DOHH2 (cell line): Measurements from ENCODE around the gene TTLL8.

Source experiments
- CTCF ChIP-seq: fragments of 200-600 bp; sonication (generic); IDR thresholded peaks from one replicate; pipeline ENCODE4 v1.5.1; 2014; ENCODE audit warnings: antibody characterized with exemption, mild to moderate bottlenecking, low read depth, low read length; ENCODE audit not compliant: poor library complexity, severe bottlenecking
- EZH2phosphoT487 ChIP-seq: fragments of 200-600 bp; sonication (generic); IDR thresholded peaks from 2 replicates; pipeline ENCODE4 v1.6.1; 2017; ENCODE audit warnings: borderline replicate concordance, mild to moderate bottlenecking, antibody characterized with exemption, low read length, moderate library complexity, mixed read lengths

GRCh38 chr22:49973018-49973961 is 84.8 kb downstream of the TTLL8 start:
- TF ChIP-seq CTCF (no peak), EZH2phosphoT487 (no peak)
